Measurements from ENCODE around the gene ANKRD45. TPM values are rescaled to one million over a fixed set of nuclear protein-coding genes. Genes with fewer than 3 reads are reported as not detected.

Gene ANKRD45
- total and polyA plus RNA-seq, 2 of the 13 experiments (the other 11 are each of a cell fraction or from before 2014, with no cell fraction given) = not detected

DNA sequence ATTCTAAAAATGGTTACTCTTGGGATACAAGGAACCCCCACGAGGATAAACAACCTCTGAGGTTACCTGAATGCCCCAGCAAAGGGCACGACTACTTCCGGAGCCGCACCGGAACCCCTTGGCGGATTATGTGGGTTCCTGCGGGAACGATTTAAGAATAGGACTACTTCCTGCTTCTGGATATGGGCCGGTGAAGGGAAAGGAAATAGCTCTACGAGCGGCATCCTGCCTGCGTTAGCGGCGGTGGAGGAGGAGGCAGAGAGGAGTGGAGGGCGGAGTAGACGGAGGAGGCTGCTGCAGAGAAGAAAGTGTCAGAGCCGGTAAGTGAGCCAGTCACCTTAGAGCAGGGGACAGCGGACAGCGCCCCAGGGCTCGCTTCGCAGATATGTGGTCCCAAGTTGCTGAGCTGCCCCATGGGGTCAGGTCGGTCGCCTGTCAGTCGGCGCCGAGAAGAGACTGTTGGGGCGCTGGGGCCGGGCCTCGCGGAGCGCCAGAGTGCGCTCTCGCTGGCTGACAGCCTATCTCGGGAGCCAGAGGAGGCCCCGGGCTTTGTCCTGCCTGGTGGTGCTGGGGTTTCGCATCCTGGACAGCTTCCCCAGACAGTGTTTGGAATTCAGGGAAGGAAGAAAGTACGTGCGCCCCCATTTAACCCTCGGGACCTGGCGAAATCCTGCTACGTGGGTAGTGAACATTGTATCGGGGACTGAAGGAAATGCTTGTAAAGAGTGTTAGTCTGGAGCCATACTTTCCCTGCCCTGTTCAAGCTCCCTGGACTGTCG, 45.3 kb upstream of the ANKRD45 start, which contains the start of gene KLHL20 (continued):
- TF ChIP-seq, protein P1, sequence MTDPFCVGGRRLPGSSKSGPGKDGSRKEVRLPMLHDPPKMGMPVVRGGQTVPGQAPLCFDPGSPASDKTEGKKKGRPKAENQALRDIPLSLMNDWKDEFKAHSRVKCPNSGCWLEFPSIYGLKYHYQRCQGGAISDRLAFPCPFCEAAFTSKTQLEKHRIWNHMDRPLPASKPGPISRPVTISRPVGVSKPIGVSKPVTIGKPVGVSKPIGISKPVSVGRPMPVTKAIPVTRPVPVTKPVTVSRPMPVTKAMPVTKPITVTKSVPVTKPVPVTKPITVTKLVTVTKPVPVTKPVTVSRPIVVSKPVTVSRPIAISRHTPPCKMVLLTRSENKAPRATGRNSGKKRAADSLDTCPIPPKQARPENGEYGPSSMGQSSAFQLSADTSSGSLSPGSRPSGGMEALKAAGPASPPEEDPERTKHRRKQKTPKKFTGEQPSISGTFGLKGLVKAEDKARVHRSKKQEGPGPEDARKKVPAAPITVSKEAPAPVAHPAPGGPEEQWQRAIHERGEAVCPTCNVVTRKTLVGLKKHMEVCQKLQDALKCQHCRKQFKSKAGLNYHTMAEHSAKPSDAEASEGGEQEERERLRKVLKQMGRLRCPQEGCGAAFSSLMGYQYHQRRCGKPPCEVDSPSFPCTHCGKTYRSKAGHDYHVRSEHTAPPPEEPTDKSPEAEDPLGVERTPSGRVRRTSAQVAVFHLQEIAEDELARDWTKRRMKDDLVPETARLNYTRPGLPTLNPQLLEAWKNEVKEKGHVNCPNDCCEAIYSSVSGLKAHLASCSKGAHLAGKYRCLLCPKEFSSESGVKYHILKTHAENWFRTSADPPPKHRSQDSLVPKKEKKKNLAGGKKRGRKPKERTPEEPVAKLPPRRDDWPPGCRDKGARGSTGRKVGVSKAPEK (CRISPR knock-in tag; IDR thresholded peaks at IDR 0.05; ENCODE audit: borderline replicate concordance) = peak; percentile 27; the same call in 1 of the 2 replicates
- TF ChIP-seq, protein P2, sequence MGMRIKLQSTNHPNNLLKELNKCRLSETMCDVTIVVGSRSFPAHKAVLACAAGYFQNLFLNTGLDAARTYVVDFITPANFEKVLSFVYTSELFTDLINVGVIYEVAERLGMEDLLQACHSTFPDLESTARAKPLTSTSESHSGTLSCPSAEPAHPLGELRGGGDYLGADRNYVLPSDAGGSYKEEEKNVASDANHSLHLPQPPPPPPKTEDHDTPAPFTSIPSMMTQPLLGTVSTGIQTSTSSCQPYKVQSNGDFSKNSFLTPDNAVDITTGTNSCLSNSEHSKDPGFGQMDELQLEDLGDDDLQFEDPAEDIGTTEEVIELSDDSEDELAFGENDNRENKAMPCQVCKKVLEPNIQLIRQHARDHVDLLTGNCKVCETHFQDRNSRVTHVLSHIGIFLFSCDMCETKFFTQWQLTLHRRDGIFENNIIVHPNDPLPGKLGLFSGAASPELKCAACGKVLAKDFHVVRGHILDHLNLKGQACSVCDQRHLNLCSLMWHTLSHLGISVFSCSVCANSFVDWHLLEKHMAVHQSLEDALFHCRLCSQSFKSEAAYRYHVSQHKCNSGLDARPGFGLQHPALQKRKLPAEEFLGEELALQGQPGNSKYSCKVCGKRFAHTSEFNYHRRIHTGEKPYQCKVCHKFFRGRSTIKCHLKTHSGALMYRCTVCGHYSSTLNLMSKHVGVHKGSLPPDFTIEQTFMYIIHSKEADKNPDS (CRISPR knock-in tag; IDR thresholded peaks at IDR 0.05) = no peak
- no peak for TF ChIP-seq ZNF121 (CRISPR knock-in tag; IDR thresholded peaks at IDR 0.05)
- peak; percentile 84; the same call in 1 of the 2 replicates for TF ChIP-seq ZNF556 (CRISPR knock-in tag; IDR thresholded peaks at IDR 0.05; ENCODE audit: borderline replicate concordance)
- TF ChIP-seq ZNF839 (CRISPR knock-in tag; IDR thresholded peaks at IDR 0.05; ENCODE audit: borderline replicate concordance) = no peak; the same call in 1 of the 2 replicates
- peak; percentile 97 for TF ChIP-seq ZGPAT (CRISPR knock-in tag; IDR thresholded peaks at IDR 0.05)
- TF ChIP-seq ZNF543 (CRISPR knock-in tag; IDR thresholded peaks at IDR 0.05) = 0 out of 2 replicates have a peak, but pooled peaks have one; percentile 46
- no peak for TF ChIP-seq ZNF766 (CRISPR knock-in tag; IDR thresholded peaks at IDR 0.05; ENCODE audit: borderline replicate concordance)
- no peak for TF ChIP-seq ZNF557 (CRISPR knock-in tag; IDR thresholded peaks at IDR 0.05)
- TF ChIP-seq ZMYM4 (CRISPR knock-in tag; IDR thresholded peaks at IDR 0.05) = peak; percentile 98
- peak; percentile 75; the same call in 1 of the 2 replicates for TF ChIP-seq REPIN1 (CRISPR knock-in tag; IDR thresholded peaks at IDR 0.05; ENCODE audit: borderline replicate concordance, low read depth)
- no peak; the same call in 1 of the 2 replicates for TF ChIP-seq RAD21 (CRISPR knock-in tag; IDR thresholded peaks at IDR 0.05)
- TF ChIP-seq SP2 (CRISPR knock-in tag; IDR thresholded peaks at IDR 0.05) = no peak
- TF ChIP-seq PBX2 (CRISPR knock-in tag; IDR thresholded peaks at IDR 0.05) = no peak
- TF ChIP-seq HMG20A (CRISPR knock-in tag; IDR thresholded peaks at IDR 0.05; ENCODE audit: borderline replicate concordance) = 0 out of 2 replicates have a peak, but pooled peaks have one; percentile 41
- no peak for TF ChIP-seq ZNF800 (CRISPR knock-in tag; IDR thresholded peaks at IDR 0.05)
- TF ChIP-seq MLLT10 (CRISPR knock-in tag; IDR thresholded peaks at IDR 0.05) = no peak
- no peak for TF ChIP-seq TCF7L2 (IDR thresholded peaks at IDR 0.05; ENCODE audit: low read depth, low read length)
- TF ChIP-seq ZMYM3 (CRISPR knock-in tag; IDR thresholded peaks at IDR 0.05) = peak; percentile 46; the same call in 1 of the 2 replicates
- peak; percentile 28; the same call in 1 of the 2 replicates for TF ChIP-seq FOSL2 (CRISPR knock-in tag; IDR thresholded peaks at IDR 0.05)
